Activated naive CD4-positive, alpha-beta T cell treated with anti-CD3 and anti-CD28 coated beads, Interleukin-2, amount 50 U/mL, for 72 hours (primary cell): ENCODE measurements around the gene BCL11A. TPM values are rescaled to one million over a fixed set of nuclear protein-coding genes. Genes with fewer than 3 reads are reported as not detected.

Experiments used
- ATAC-seq, 2 donors: fragments of 150-1000 bp; cut with Tn5 transposase; 2 replicates each; pipeline ENCODE4 v1.10.0; 2021; ENCODE audit warnings: mild to moderate bottlenecking in 2 of 2, moderate library complexity in 2 of 2
- DNase-seq, 2 donors: peaks; one replicate each; pipeline ENCODE4 v3.0.0; 2021 to 2022; ENCODE audit warnings: low spot score in 2 of 2
- H3K27ac Mint-ChIP-seq, 2 donors: one replicate each; pipeline ENCODE4 v1.8.0; 2022; ENCODE audit warnings: mild to moderate bottlenecking in 2 of 2, mixed read lengths in 2 of 2
- H3K36me3 Mint-ChIP-seq, 2 donors: one replicate each; pipeline ENCODE4 v1.8.0; 2022; ENCODE audit warnings: mixed read lengths in 2 of 2
- H3K9me3 Mint-ChIP-seq, 2 donors: one replicate each; pipeline ENCODE4 v1.8.0; 2022; ENCODE audit warnings: mixed read lengths in 2 of 2
- total RNA-seq, 2 donors: library from RNA; stranded (reverse); gene quantifications; one replicate each; pipeline ENCODE4 v1.2.3, GENCODE V29; 2022

The BCL11A gene
- total RNA-seq, 2 donors from 2014 or later: 0.05 to 0.25 TPM

DNA sequence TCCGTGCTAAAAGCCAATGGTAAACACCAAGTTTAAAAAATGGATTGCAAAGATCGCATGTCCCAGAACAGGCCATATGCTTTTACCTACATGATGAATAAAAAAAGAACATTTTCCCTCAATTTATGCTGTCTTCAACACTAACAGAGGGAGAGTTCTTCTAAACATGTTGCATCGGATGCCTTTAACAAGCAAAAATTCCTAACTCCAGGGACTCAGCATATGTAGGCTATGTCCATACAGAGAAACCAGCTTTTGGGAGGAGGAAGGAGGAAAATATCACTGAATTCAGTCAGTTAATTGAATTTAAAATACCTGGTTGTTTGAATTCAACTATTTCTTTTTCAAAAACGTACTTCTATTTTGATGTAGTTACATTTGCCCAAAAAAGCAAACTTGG, 28.6 kb downstream of the BCL11A start:
- ATAC-seq: no peak
- no peak overlapping the region for H3K27ac Mint-ChIP-seq
- DNase-seq: no peak
- H3K36me3 Mint-ChIP-seq: no peaks in the 10 kb centered on the region
- no peaks in the 10 kb centered on the region for H3K9me3 Mint-ChIP-seq

DNA sequence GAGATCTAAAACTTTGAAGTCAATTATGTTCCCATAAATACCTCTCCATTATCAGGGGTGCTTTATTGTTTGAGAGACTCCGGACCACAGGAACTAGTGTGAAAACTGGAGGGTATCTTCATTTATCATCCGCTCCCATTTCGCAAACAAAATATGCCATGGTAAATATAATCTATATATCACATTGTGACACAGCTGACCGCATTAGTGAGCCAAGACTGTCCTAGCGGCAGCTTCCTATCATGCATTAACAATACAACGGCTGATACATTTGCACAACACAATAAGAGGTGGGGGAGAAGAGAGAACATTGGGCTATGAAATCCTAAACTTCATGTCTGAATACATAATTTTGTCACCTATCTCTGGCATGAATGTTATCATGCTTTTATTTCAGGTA, 29.5 kb downstream of the BCL11A start:
- DNase-seq (no peak), ATAC-seq (no peak)
- H3K27ac Mint-ChIP-seq: no peak overlapping the region
- no peaks in the 10 kb centered on the region for H3K36me3 Mint-ChIP-seq
- no peaks in the 10 kb centered on the region for H3K9me3 Mint-ChIP-seq

- H3K27ac Mint-ChIP-seq: no peak overlapping the region
These were observed 31.0 kb downstream of the BCL11A start for GRCh38 chr2:60522462-60522861.

GRCh38 chr2:60521626-60522025, 31.8 kb downstream of the BCL11A start:
- H3K9me3 Mint-ChIP-seq: no peaks in the 10 kb centered on the region
- DNase-seq: no peak
- no peaks in the 10 kb centered on the region for H3K36me3 Mint-ChIP-seq
- ATAC-seq: no peak
- no peak overlapping the region for H3K27ac Mint-ChIP-seq

More at GRCh38 chr2:60522462-60522861, 31.0 kb downstream of the BCL11A start:
- no peak for ATAC-seq
- no peak for DNase-seq
- no peaks in the 10 kb centered on the region for H3K9me3 Mint-ChIP-seq
- H3K36me3 Mint-ChIP-seq: no peaks in the 10 kb centered on the region

- H3K36me3 Mint-ChIP-seq: no peaks in the 10 kb centered on the region
- H3K9me3 Mint-ChIP-seq: no peaks in the 10 kb centered on the region
- DNase-seq (no peak), ATAC-seq (no peak)
- H3K27ac Mint-ChIP-seq: no peak overlapping the region
These were observed 32.4 kb downstream of the BCL11A start for GRCh38 chr2:60520917-60521539.

- H3K36me3 Mint-ChIP-seq: no peaks in the 10 kb centered on the region
- no peaks in the 10 kb centered on the region for H3K9me3 Mint-ChIP-seq
- no peak for ATAC-seq
- H3K27ac Mint-ChIP-seq: no peak overlapping the region
- no peak for DNase-seq
These were observed 33.1 kb downstream of the BCL11A start for GRCh38 chr2:60520151-60520876.

GRCh38 chr2:60519231-60519863, 34.1 kb downstream of the BCL11A start:
- no peaks in the 10 kb centered on the region for H3K9me3 Mint-ChIP-seq
- H3K36me3 Mint-ChIP-seq: no peaks in the 10 kb centered on the region
- no peak for DNase-seq
- no peak for ATAC-seq
- no peak overlapping the region for H3K27ac Mint-ChIP-seq

GRCh38 chr2:60518567-60518966, 34.9 kb downstream of the BCL11A start:
- DNase-seq: no peak
- Mint-ChIP-seq H3K36me3 (no peaks in the 10 kb centered on the region), H3K27ac (no peak overlapping the region), H3K9me3 (no peaks in the 10 kb centered on the region)
- no peak for ATAC-seq

DNA sequence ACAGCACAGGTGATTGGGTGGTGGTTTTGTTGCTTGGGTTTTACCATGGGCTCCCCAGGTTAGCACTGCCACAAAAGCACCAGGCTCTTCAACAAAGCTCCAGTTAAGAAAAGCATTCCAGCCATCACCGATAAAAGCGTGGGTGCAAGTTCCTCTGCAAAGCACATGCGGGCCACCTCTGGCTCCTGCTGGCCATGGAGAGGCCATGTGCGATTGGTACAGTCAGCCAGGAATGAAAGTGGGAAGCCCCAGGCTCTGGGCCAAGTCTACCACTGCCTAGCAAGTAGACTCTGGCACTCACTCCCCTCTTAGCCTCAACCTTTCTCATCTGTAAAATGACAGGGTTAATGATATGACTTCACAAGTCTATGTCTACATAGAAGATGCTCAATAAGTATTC, 36.0 kb downstream of the BCL11A start:
- H3K36me3 Mint-ChIP-seq: no peaks in the 10 kb centered on the region
- ATAC-seq (no peak), DNase-seq (no peak)
- no peak overlapping the region for H3K27ac Mint-ChIP-seq
- no peaks in the 10 kb centered on the region for H3K9me3 Mint-ChIP-seq

- no peak for ATAC-seq
- H3K36me3 Mint-ChIP-seq: no peaks in the 10 kb centered on the region
- no peak overlapping the region for H3K27ac Mint-ChIP-seq
- DNase-seq: no peak
- no peaks in the 10 kb centered on the region for H3K9me3 Mint-ChIP-seq
These were observed 36.6 kb downstream of the BCL11A start for GRCh38 chr2:60516826-60517225.

DNA sequence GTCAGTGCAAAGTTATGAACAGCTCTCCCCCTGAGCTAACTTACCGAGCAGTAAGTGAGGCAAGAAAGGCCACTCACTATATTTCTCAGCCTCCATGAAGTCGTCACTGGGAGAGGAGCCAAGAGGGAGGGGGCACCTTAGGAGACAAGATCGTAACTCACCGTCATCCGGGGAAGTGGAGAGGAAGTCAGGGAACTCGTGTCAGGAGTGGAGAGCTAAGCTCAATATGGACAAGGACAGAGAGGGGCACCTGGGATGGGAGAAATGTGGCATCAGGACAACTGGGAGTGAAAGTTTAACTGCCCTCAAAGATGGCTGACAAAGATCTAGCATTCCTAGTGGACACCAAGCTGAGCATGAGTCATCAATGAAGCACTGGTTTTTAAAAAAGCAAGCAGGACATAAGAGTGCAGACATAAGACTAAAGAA, 37.1 kb downstream of the BCL11A start:
- Mint-ChIP-seq H3K36me3 (no peaks in the 10 kb centered on the region), H3K9me3 (no peaks in the 10 kb centered on the region), H3K27ac (no peak overlapping the region)
- DNase-seq (no peak), ATAC-seq (peak in 1 of 2 donors; percentile 11)

DNA sequence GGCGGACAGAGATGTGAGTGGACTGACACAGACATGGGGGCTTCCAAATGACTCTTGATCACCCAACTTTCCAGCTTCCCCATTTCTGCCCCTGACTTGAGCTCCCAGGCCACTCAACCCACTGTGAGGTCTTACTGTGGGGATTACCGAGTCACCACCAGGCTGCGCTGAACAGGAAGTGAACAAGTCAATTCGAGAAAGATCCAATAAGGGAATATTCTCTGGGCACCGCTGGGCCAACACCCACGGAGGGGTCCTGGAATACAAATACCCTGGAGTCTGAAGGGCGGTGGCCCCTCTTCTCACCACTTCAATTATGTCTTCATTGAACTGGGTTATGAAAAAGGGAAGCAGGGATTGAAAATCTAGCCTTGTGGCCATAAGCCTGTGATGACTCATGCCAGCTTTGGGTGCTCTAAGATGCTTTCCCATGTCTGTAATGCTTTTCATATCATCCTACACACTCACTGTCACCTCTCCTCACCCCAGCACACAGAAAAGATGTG, 37.7 kb downstream of the BCL11A start:
- Mint-ChIP-seq H3K36me3 (no peaks in the 10 kb centered on the region), H3K9me3 (no peaks in the 10 kb centered on the region), H3K27ac (no peak overlapping the region)
- ATAC-seq: peak; percentile 67 to 87
- peak in 1 of 2 donors; percentile 12 for DNase-seq

DNA sequence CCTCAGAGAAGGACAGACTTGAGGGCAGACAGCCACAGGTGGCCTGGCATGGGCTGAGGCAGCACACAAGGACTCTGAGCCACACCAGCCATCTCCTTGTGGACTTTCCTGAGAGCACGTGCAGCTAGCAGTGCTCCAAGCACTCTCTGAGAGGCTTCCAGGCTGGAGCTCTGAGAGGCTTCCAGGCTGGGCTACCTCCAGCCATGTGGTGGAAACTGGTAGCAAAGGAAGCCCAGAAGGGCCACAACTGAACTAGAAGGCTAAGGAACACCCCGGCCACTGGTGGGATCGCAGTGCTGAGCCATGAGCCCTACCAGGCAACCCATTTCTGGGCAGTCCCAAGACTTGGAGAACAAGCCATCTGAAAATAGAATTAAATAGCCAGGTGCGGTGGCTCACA, 39.5 kb downstream of the BCL11A start:
- no peak for DNase-seq
- H3K36me3 Mint-ChIP-seq: no peaks in the 10 kb centered on the region
- no peaks in the 10 kb centered on the region for H3K9me3 Mint-ChIP-seq
- no peak overlapping the region for H3K27ac Mint-ChIP-seq
- no peak for ATAC-seq

GRCh38 chr2:60513191-60513590, 40.3 kb downstream of the BCL11A start:
- Mint-ChIP-seq H3K27ac (no peak overlapping the region), H3K9me3 (no peaks in the 10 kb centered on the region), H3K36me3 (no peaks in the 10 kb centered on the region)
- no peak for DNase-seq
- peak in 1 of 2 donors; percentile 15 for ATAC-seq

GRCh38 chr2:60512641-60513040, 40.8 kb downstream of the BCL11A start:
- ATAC-seq (peak; percentile 30 to 34), DNase-seq (no peak)
- no peaks in the 10 kb centered on the region for H3K9me3 Mint-ChIP-seq
- H3K36me3 Mint-ChIP-seq: no peaks in the 10 kb centered on the region
- no peak overlapping the region for H3K27ac Mint-ChIP-seq

GRCh38 chr2:60512062-60512622, 41.3 kb downstream of the BCL11A start:
- DNase-seq: no peak
- no peak overlapping the region for H3K27ac Mint-ChIP-seq
- ATAC-seq: no peak
- H3K9me3 Mint-ChIP-seq: no peaks in the 10 kb centered on the region
- no peaks in the 10 kb centered on the region for H3K36me3 Mint-ChIP-seq

- Mint-ChIP-seq H3K36me3 (no peaks in the 10 kb centered on the region), H3K27ac (no peak overlapping the region), H3K9me3 (no peaks in the 10 kb centered on the region)
- ATAC-seq: no peak
- no peak for DNase-seq
These were observed 42.7 kb downstream of the BCL11A start for GRCh38 chr2:60510713-60511112.
